ENCODE measurements around the gene ARHGAP15. TPM values are rescaled to one million over a fixed set of nuclear protein-coding genes. Genes with fewer than 3 reads are reported as not detected.

The ARHGAP15 gene
- total RNA-seq, 1 donor from 2014 or later, result not detected

DNA sequence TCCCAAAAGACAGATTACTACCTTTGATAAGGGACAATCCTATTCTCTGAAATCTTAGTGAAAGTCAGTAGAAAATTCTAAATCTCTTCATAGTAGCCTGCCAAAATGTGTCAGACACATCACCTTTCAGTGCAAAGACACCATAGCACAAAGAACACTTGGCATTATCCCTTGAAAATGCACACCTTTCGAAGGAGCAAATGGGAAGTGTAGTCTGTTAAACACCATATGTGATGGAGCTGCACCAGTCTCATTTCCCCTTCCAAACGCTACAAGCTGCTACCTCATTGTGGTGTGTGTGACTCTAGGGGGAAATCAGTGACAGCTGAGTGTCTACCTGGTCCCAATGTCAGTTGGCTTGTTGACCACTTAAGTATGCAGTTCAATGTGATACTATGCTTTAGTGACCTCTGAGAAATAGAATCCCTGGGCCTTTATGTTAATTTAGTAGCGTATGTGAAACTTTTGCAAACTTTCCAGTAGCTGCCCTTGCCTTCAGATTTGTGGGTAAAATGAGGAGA lies 551.7 kb downstream of the ARHGAP15 start:
- Histone ChIP-seq H3K9ac (ENCODE audit: low read length) (no peak overlapping the region), H3K4me2 (ENCODE audit: low read length) (no peak overlapping the region), H4K20me1 (ENCODE audit: insufficient read depth, low read length) (no peaks in the 10 kb centered on the region), H3K36me3 (ENCODE audit: insufficient read depth, low read length) (no peaks in the 10 kb centered on the region), H3K4me1 (ENCODE audit: insufficient read depth, low read length) (no peaks in the 10 kb centered on the region), H3K79me2 (ENCODE audit: insufficient read depth, low read length) (no peaks in the 10 kb centered on the region), H3K9me3 (ENCODE audit: insufficient read depth, low read depth, low read length) (no peaks in the 10 kb centered on the region), H3K4me3 (ENCODE audit: insufficient read depth, low read depth, low read length) (no peak overlapping the region), H3K27me3 (ENCODE audit: insufficient read depth, low read length) (no peaks in the 10 kb centered on the region), H3K27ac (ENCODE audit: low read depth, low read length) (no peak overlapping the region), H2AFZ (ENCODE audit: low read depth, low read length) (no peak overlapping the region)
- Mint-ChIP-seq H3K27ac (ENCODE audit: unreplicated experiment) (no peak overlapping the region), H3K4me1 (ENCODE audit: low read depth, unreplicated experiment) (no peaks in the 10 kb centered on the region), H3K4me3 (ENCODE audit: unreplicated experiment) (no peak overlapping the region), H3K9me3 (ENCODE audit: unreplicated experiment) (no peaks in the 10 kb centered on the region), H3K27me3 (ENCODE audit: low read depth, unreplicated experiment) (no peaks in the 10 kb centered on the region), H3K36me3 (ENCODE audit: low read depth, unreplicated experiment) (no peaks in the 10 kb centered on the region)
- no peak for DNase-seq (ENCODE audit: low read depth)
- FAIRE-seq, result no peak
- TF ChIP-seq EZH2 (IDR thresholded peaks at IDR 0.05; ENCODE audit: insufficient read depth, low read length) (no peak), CTCF (IDR thresholded peaks at IDR 0.05; ENCODE audit: insufficient read depth, low read depth, low read length) (no peak)

GRCh38 chr2:143682436-143683055 lies 553.3 kb downstream of the ARHGAP15 start:
- DNase-seq (ENCODE audit: low read depth), result no peak
- H3K27ac Mint-ChIP-seq (ENCODE audit: unreplicated experiment), result no peak overlapping the region
- Histone ChIP-seq H3K27me3 (ENCODE audit: insufficient read depth, low read length) (no peaks in the 10 kb centered on the region), H4K20me1 (ENCODE audit: insufficient read depth, low read length) (no peaks in the 10 kb centered on the region), H3K9me3 (ENCODE audit: insufficient read depth, low read depth, low read length) (no peaks in the 10 kb centered on the region), H3K36me3 (ENCODE audit: insufficient read depth, low read length) (no peaks in the 10 kb centered on the region), H3K4me1 (ENCODE audit: insufficient read depth, low read length) (no peaks in the 10 kb centered on the region), H3K27ac (ENCODE audit: low read depth, low read length) (no peak overlapping the region), H3K79me2 (ENCODE audit: insufficient read depth, low read length) (no peaks in the 10 kb centered on the region), H3K9ac (ENCODE audit: low read length) (no peak overlapping the region), H3K4me3 (ENCODE audit: insufficient read depth, low read depth, low read length) (no peak overlapping the region), H3K4me2 (ENCODE audit: low read length) (no peak overlapping the region), H2AFZ (ENCODE audit: low read depth, low read length) (no peak overlapping the region)
- FAIRE-seq, result no peak
- H3K4me1 Mint-ChIP-seq (ENCODE audit: low read depth, unreplicated experiment), result no peaks in the 10 kb centered on the region
- TF ChIP-seq EZH2 (IDR thresholded peaks at IDR 0.05; ENCODE audit: insufficient read depth, low read length) (no peak), CTCF (IDR thresholded peaks at IDR 0.05; ENCODE audit: insufficient read depth, low read depth, low read length) (no peak)
- H3K36me3 Mint-ChIP-seq (ENCODE audit: low read depth, unreplicated experiment), result no peaks in the 10 kb centered on the region
- no peak overlapping the region for H3K4me3 Mint-ChIP-seq (ENCODE audit: unreplicated experiment)
- no peaks in the 10 kb centered on the region for H3K9me3 Mint-ChIP-seq (ENCODE audit: unreplicated experiment)
- H3K27me3 Mint-ChIP-seq (ENCODE audit: low read depth, unreplicated experiment), result no peaks in the 10 kb centered on the region

DNA sequence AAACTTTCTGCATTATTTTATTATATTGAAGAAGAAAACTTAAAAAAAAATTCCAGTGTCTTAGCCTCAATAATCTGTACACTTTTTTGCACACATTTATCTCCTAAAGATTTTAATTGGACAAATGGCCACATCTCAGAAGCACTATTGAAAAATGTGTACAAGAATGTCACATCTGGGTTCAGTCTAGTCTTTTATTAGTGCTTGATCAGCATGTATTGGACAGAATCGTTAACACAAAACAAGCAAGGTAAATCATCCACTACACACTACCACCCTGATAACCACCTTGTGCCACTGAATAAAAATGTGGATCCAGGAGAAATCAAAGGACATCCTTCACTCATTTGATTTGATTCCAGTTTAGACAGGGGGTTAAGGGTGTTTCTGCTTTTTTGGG lies 554.8 kb downstream of the ARHGAP15 start:
- Histone ChIP-seq H3K4me3 (ENCODE audit: insufficient read depth, low read depth, low read length) (no peak overlapping the region), H2AFZ (ENCODE audit: low read depth, low read length) (no peak overlapping the region), H3K9me3 (ENCODE audit: insufficient read depth, low read depth, low read length) (no peaks in the 10 kb centered on the region), H3K79me2 (ENCODE audit: insufficient read depth, low read length) (no peaks in the 10 kb centered on the region), H3K27me3 (ENCODE audit: insufficient read depth, low read length) (no peaks in the 10 kb centered on the region), H3K27ac (ENCODE audit: low read depth, low read length) (no peak overlapping the region), H4K20me1 (ENCODE audit: insufficient read depth, low read length) (no peaks in the 10 kb centered on the region), H3K36me3 (ENCODE audit: insufficient read depth, low read length) (no peaks in the 10 kb centered on the region), H3K9ac (ENCODE audit: low read length) (no peak overlapping the region), H3K4me2 (ENCODE audit: low read length) (no peak overlapping the region), H3K4me1 (ENCODE audit: insufficient read depth, low read length) (no peaks in the 10 kb centered on the region)
- Mint-ChIP-seq H3K9me3 (ENCODE audit: unreplicated experiment) (no peaks in the 10 kb centered on the region), H3K27ac (ENCODE audit: unreplicated experiment) (no peak overlapping the region), H3K4me1 (ENCODE audit: low read depth, unreplicated experiment) (no peaks in the 10 kb centered on the region), H3K4me3 (ENCODE audit: unreplicated experiment) (no peak overlapping the region), H3K36me3 (ENCODE audit: low read depth, unreplicated experiment) (no peaks in the 10 kb centered on the region), H3K27me3 (ENCODE audit: low read depth, unreplicated experiment) (no peaks in the 10 kb centered on the region)
- DNase-seq (ENCODE audit: low read depth) (no peak), FAIRE-seq (no peak)
- TF ChIP-seq EZH2 (IDR thresholded peaks at IDR 0.05; ENCODE audit: insufficient read depth, low read length), result no peak
- TF ChIP-seq CTCF (IDR thresholded peaks at IDR 0.05; ENCODE audit: insufficient read depth, low read depth, low read length), result no peak
